Activated CD8-positive, alpha-beta memory T cell treated with anti-CD3 and anti-CD28 coated beads, Interleukin-2, amount 50 U/mL, for 24 hours (primary cell): ENCODE data around the gene FBXL14.
"Not testable (repeated sequence)": the region's sequence is repeated elsewhere in the genome, so short reads cannot be mapped to it uniquely, and the experiment has no call there.

ENCODE experiments used
- DNase-seq: peaks from one replicate; pipeline ENCODE4 v3.0.0-alpha.2; 2020; ENCODE audit errors: extremely low read depth

FBXL14 gene

DNA sequence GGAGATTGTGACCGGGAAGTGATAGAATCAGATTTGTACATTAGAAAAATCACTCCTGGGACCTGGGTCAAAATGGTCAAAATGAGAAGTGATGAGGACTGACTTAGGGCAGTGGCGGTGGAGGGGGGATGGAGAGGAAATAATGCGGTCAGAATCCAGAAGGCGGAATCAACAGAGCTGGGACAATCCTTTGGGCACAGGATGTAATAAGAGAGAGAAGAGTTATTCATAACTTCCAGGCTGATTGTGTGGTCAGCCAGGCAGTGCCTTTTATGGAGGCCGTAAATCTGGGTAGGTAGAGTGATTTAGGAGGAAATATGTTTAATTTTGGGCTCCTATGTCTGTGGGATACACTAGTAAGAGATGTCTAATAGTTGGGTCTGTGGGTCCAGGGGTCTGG, 21.6 kb downstream of the FBXL14 start:
- no peak for DNase-seq

DNA sequence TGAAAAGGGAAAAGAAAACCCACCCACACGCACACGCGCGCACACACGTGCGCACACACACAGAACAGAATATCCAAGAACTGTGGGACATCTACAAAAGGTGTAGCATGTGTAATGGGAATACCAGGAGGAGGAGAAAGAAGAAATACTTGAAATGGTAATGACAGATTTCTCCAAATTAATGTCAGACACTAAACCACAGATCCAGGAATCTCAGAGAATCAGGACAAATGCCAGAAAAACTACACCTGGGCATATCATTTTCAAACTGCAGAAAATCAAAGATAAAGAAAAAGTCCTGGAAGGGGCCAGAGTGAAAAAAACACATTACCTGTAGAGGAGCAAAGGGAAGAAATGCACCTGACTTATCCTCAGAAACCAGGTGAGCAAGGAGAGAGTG, 26.5 kb downstream of the FBXL14 start:
- DNase-seq = no peak

DNA sequence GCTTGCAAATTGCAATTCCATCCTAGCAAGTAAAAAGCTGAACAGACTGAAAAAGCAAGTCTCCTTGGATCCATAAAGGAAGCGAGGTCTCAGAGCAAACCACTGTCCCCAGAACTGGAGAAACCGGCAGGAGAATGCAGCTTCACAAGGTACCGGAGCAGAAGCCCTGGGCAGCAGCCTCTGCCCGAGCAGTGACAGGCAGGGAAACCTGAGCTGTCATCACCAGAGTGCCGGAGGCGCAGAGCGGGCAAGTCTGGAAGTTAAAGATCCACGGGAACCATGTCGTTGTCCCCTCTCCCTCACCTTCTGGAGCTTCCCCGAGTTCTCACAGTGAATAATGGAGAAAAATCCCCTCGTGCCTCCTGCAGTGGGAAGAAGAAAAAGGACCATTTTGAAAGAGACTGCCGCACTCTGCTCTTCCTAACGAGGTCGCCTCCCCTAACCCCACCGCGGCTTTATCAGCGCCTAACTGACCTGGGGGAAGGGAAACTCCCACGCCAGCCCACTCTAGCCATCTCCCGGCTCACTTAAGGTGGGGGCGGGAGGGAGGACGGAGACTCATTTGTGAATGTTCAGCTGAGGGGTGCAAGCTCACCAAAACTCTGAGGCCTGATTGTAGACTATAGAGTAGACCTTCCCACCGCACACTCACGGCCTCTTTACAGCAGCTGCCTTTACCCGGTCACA, 27.8 kb downstream of the FBXL14 start:
- DNase-seq = no peak

- DNase-seq = no peak
Measured at GRCh38 chr12:1565172-1565571, 29.2 kb downstream of the FBXL14 start.

- DNase-seq = no peak
Measured at GRCh38 chr12:1564067-1564466, 30.3 kb downstream of the FBXL14 start.

- no peak for DNase-seq
Measured at GRCh38 chr12:1562813-1563407, 31.5 kb downstream of the FBXL14 start.

- DNase-seq = no peak
Measured at GRCh38 chr12:1560704-1561103, 33.7 kb downstream of the FBXL14 start.

- no peak for DNase-seq
Measured at GRCh38 chr12:1559676-1560091, 34.7 kb downstream of the FBXL14 start.

DNA sequence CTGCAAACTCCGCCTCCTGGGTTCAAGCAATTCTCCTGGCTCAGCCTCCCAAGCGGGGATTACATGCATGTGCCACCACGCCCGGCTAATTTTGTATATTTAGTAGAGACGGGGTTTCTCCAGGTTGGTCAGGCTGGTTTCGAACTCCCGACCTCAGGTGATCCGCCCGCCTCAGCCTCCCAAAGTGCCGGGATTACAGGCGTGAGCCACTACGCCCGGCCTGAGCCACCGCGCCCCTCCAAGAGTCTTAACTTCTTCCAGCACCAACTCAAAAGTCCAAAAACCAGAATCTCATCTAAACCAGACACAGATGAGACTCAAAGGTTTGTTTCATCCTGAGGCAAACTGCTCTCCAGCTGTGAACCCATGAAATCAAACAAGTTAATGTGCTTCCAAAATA, 36.3 kb downstream of the FBXL14 start:
- DNase-seq = not testable (repeated sequence)

DNA sequence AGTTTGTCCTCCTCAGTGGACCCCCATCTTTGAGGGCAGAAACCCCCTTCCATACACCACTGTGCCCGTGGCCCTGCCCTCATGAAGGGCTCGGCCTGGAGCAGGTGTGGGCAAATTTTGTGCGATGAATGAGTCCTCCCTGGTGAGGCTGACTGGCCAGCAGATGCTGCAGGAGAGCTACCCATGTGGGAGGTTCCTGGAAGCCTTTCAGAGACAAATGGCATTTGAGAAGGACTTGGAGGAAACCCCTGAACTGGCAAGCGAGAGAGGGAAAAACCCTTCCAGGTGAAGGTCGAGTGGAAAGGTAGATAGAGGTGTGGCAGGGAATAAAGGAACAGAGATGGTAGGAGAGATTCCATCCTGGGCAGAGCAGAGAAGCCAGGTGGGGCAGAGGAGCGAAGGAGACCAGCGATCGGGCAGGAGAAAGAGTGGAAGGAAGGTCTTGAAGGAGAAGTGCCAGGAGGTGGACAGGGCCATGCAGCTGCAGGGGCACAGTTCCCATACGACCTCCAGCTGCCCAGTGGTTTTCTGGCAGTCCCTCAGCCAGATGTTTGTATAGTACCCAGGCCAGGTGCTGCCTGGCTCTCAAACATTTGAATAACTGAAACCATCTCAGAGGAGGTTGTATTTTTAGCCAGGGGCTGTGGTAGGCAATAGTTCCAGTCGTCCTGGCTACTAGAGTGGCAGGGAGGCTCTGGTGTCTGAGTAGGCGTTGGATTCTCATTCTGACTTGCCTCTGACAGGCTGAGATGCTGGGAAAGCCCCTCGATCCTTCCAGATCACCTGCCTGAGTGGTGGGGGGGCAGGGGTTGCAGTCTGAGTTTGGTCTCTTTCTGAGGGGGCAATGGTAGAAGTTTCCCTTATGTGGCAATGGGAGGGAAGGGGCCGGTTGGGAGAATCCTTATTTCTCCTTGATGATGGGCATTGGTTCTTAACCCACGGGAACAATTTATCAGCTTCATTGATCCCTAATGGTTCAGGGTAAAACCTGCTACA, 40.1 kb downstream of the FBXL14 start:
- no peak for DNase-seq

GRCh38 chr12:1553536-1553935, 40.8 kb downstream of the FBXL14 start:
- DNase-seq = no peak

GRCh38 chr12:1552911-1553491, 41.4 kb downstream of the FBXL14 start:
- DNase-seq = no peak

- DNase-seq = no peak
Measured at GRCh38 chr12:1552171-1552570, 42.2 kb downstream of the FBXL14 start.

DNA sequence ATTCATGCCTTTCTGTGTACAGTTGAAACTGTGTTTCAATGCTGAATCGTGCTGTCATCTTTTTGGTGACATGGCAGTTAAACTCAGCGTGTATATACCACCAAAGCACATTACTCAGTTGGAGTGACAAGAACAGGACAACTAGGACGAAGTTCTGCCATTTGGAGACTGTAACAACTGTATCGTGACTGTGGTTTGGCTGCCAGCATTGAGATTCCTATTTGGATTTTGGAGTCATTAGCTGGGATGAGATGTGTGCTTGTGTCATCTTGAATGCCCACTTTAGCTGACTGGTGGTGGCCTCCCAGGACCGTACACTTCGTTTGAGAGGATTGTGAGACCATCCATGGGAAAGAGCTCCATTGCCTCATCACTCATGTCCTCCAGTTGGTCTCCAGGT, 42.9 kb downstream of the FBXL14 start:
- DNase-seq = no peak

DNA sequence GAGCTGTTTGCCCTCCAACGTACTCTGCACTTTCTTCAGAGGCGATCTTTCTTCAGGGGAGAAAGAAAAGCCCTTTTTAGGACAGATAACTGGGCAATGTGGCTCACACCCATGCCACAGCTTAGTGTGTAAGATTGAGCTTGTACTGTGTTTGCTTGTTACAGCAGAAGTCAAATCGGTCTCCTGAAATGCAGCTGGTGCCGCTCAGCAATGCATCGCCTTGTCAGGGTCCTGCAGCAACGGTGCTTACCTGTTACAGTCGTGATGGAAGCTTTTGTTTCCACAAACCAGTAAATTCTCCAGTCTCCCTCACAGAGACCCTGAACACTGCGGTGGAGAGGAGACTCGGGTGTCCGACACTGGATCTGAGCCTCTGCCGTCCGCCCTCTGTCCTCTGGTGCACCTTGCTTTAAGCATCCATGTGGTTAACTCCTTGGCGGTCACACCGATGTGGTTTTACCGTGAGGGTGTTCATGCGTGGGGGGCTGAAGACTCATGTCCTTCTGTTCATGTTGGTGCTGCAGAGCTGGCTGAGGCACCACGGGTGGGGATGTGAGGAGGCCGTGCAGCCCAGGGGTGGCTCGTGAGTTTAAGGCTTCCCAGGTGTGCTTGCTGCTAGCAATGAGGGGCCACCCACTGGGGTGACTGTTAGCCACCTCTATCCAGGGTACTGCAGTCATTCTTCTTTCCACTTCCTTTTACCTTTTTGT, 47.3 kb downstream of the FBXL14 start:
- DNase-seq = no peak

GRCh38 chr12:1544996-1545700, 49.2 kb downstream of the FBXL14 start:
- no peak for DNase-seq

DNA sequence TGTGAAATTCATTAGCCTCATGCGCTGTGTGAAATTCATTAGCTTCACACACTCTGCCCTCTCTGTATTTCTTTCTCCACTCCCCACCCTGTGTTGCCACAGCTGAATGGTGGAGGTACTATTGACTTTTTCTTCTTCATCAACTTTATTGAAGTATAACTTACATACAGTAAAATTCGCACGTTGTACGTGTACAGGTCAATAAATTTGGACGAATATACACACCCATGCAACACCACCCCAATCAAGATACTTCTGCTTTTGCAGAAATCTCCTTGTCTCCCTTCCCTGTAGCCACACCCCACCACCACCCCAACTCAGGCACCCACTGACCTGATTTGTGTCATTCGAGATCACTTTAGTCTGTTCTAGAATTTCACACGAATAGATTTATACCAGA, 51.8 kb downstream of the FBXL14 start:
- no peak for DNase-seq

DNA sequence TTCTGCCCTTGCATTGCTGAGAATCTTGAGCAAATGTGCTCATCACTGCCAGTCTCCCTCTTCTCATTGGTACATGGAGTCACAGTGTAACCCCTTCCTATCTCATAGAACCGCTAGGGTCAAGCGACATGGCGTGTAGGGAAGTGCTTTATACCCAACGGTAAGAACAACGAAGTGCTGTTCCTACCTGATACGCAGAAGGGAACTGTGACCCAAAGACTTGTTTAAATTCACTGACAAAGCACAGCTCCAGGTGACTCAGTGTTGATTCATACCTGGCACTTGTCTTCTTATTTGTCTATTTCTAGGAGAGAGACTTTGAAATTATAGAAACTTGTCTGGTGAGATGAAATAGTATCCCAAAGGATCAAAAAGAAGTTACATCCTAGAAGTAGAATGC, 53.7 kb downstream of the FBXL14 start:
- no peak for DNase-seq

GRCh38 chr12:1539135-1539534, 55.2 kb downstream of the FBXL14 start:
- DNase-seq = no peak

DNA sequence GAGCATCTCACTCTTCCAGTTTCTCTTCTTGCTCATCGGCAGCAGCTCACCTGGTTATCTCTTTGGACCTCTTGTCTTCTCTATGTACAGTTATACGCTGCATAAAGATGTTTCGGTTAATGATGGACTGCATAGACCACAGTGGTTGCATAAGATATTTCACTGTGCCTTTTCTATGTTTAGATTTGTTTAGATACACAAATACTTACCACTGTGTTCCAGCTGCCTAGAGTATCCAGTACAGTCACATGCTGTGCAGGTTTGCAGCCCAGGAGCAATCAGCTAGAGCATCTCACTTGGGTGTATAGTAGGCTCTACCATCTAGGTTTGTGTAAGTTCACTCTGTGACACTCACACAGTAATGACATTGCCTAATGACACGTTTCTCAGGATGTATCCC, 57.6 kb downstream of the FBXL14 start:
- DNase-seq = no peak

- no peak for DNase-seq
Measured at GRCh38 chr12:1534748-1535147, 59.6 kb downstream of the FBXL14 start.
